T-cell (primary cell): ENCODE results near the gene ING1. TPM values are rescaled to one million over a fixed set of nuclear protein-coding genes. Genes with fewer than 3 reads are reported as not detected.
"Not testable (repeated sequence)": the region's sequence is repeated elsewhere in the genome, so short reads cannot be mapped to it uniquely, and the experiment has no call there.

ENCODE experiments used
- ATAC-seq, 4 experiments: fragments of 200-7000 bp in 3 of 4; fragments of 150-1000 bp in 1 of 4; cut with Tn5 transposase; replicated peaks in 1 of 4; 1 replicate in 3 of 4; 2 replicates in 1 of 4; pipeline ENCODE4 v1.10.0; 2021; ENCODE audit warnings: moderate library complexity in 3 of 4, mild to moderate bottlenecking in 2 of 4, moderate number of reproducible peaks in 1 of 4
- CTCF ChIA-PET, 2 donors: fragments of 300-600 bp; sonication (Branson Sonifier 250); formaldehyde crosslinking; loops; one replicate each; lab custom pipeline; 2022; ENCODE audit warnings: antibody characterized with exemption in 2 of 2; lab: Charles Lee
- POLR2A ChIA-PET, 2 donors: fragments of 300-600 bp; sonication (Branson Sonifier 250); formaldehyde crosslinking; loops; one replicate each; lab custom pipeline; 2022; ENCODE audit warnings: antibody characterized with exemption in 2 of 2; lab: Charles Lee
- DNase-seq, 35 experiments: peaks; one replicate each; pipeline versions ENCODE4 v3.0.0 to v3.0.0-alpha.2; 2013 to 2023
- H3K27ac ChIP-seq: one replicate; pipeline ENCODE4 v1.5.1; 2013; ENCODE audit warnings: low read length
- H3K27me3 ChIP-seq, 2 experiments: replicated peaks in 1 of 2; 1 replicate in 1 of 2; 2 replicates in 1 of 2; pipeline versions ENCODE4 v1.6.1 to v1.7.0; 2013; ENCODE audit warnings: low read length in 1 of 2, mixed read lengths in 1 of 2; ENCODE audit not compliant: control insufficient read depth in 2 of 2, insufficient read depth in 2 of 2; ENCODE audit errors: extremely low read depth in 1 of 2
- H3K36me3 ChIP-seq, 2 donors: 1 replicate in 1 of 2; 2 replicates in 1 of 2; pipeline versions ENCODE4 v1.6.1 to v1.7.0; 2013; ENCODE audit warnings: low read length in 1 of 2; ENCODE audit not compliant: control insufficient read depth in 2 of 2, insufficient read depth in 1 of 2; ENCODE audit errors: extremely low read depth in 1 of 2
- H3K4me1 ChIP-seq, 2 experiments: 1 replicate in 1 of 2; 2 replicates in 1 of 2; pipeline versions ENCODE4 v1.6.1 to v1.7.0; 2013; ENCODE audit warnings: low read length in 2 of 2, mixed read lengths in 1 of 2; ENCODE audit not compliant: insufficient read depth in 2 of 2, control insufficient read depth in 1 of 2; ENCODE audit errors: extremely low read depth in 1 of 2
- H3K4me3 ChIP-seq, 2 donors: 1 replicate in 1 of 2; 2 replicates in 1 of 2; pipeline versions ENCODE4 v1.5.1 to v1.7.0; 2013; ENCODE audit warnings: mild to moderate bottlenecking in 2 of 2, low read length in 1 of 2, moderate library complexity in 1 of 2; ENCODE audit not compliant: control insufficient read depth in 1 of 2; ENCODE audit errors: extremely low read depth in 1 of 2
- H3K9me3 ChIP-seq: 2 replicates; pipeline ENCODE4 v1.7.0; 2013
- H3K27ac Mint-ChIP-seq, 2 donors: one replicate each; pipeline ENCODE4 v1.8.0; 2020 to 2021; ENCODE audit warnings: mild to moderate bottlenecking in 2 of 2, mixed read lengths in 2 of 2
- H3K27me3 Mint-ChIP-seq, 2 donors: one replicate each; pipeline ENCODE4 v1.8.0; 2021 to 2022; ENCODE audit warnings: mixed read lengths in 2 of 2
- H3K36me3 Mint-ChIP-seq: one replicate; pipeline ENCODE4 v1.8.0; 2021; ENCODE audit warnings: mixed read lengths
- H3K4me1 Mint-ChIP-seq, 3 donors: one replicate each; pipeline ENCODE4 v1.8.0; 2020 to 2022; ENCODE audit warnings: mixed read lengths in 3 of 3, mild to moderate bottlenecking in 1 of 3
- H3K4me3 Mint-ChIP-seq, 3 donors: one replicate each; pipeline ENCODE4 v1.8.0; 2020 to 2022; ENCODE audit warnings: mild to moderate bottlenecking in 3 of 3, mixed read lengths in 3 of 3, moderate library complexity in 3 of 3
- H3K9me3 Mint-ChIP-seq, 3 donors: one replicate each; pipeline ENCODE4 v1.8.0; 2020 to 2022; ENCODE audit warnings: mixed read lengths in 3 of 3
- WGBS: methylation state at CpG from one replicate; pipeline ENCODE4 v1.1.5; 2013; ENCODE audit warnings: missing lambda C conversion rate; ENCODE audit not compliant: insufficient coverage; 5-methylcytosine and 5-hydroxymethylcytosine counted together
- total RNA-seq, 35 experiments: library from RNA in 6 of 35; stranded (reverse) in 6 of 35; fragments of 120-200 nt in 1 of 35; gene quantifications; one replicate each; pipeline versions ENCODE4 v1.2.1 to v1.2.4 and lab custom pipeline; 2013 to 2026

The ING1 gene
- total RNA-seq, 5 donors from 2014 or later (not counting 1 experiment from before 2014, with no cell fraction given) = 9.9 to 29.4 (median 25.8) TPM

GRCh38 chr13:110719036-110719710 is 5.7 kb downstream of the ING1 start:
- Mint-ChIP-seq H3K4me1 (peaks cover 35 to 50% (median 45%) of the 10 kb centered on the region in 3 donors), H3K27ac (no peak overlapping the region), H3K9me3 (no peaks in the 10 kb centered on the region), H3K27me3 (no peaks in the 10 kb centered on the region), H3K36me3 (peaks cover 11% of the 10 kb centered on the region), H3K4me3 (no peak overlapping the region)
- no peak for DNase-seq
- CTCF ChIA-PET = interaction anchor here in 1 of 2 donors (0.5 kb wide), 1 partner anchor 1855 kb away, joined by 3 read pairs; no protein-coding TSS in a partner anchor
- no peaks in the 10 kb centered on the region for H3K27me3 ChIP-seq
- no peak for ATAC-seq
- 98% methylated on average over 61 of the region's 61 CpGs for WGBS
- POLR2A ChIA-PET = no interaction called here
- H3K9me3 ChIP-seq = no peaks in the 10 kb centered on the region
- no peak overlapping the region for H3K4me3 ChIP-seq
- H3K27ac ChIP-seq = no peak overlapping the region
- peaks cover 6 to 24% of the 10 kb centered on the region in 2 experiments for H3K4me1 ChIP-seq
- H3K36me3 ChIP-seq = peaks cover 0 to 25% of the 10 kb centered on the region in 2 donors

GRCh38 chr13:110722971-110723370 is 9.5 kb downstream of the ING1 start:
- no peaks in the 10 kb centered on the region for H3K27me3 ChIP-seq
- ChIA-PET POLR2A (interaction anchor here in 1 of 2 donors (1.2 kb wide), 1 partner anchor 9 kb away, joined by 4 read pairs; no protein-coding TSS in a partner anchor), CTCF (no interaction called here)
- H3K4me3 ChIP-seq = no peak overlapping the region
- ATAC-seq (no peak), DNase-seq (no peak)
- peaks cover 0 to 25% of the 10 kb centered on the region in 2 donors for H3K36me3 ChIP-seq
- 100% methylated on average over 1 of the region's 5 CpGs for WGBS
- H3K27ac ChIP-seq = no peak overlapping the region
- no peaks in the 10 kb centered on the region for H3K9me3 Mint-ChIP-seq
- H3K4me1 Mint-ChIP-seq = peaks cover 40 to 53% (median 45%) of the 10 kb centered on the region in 3 donors
- H3K4me3 Mint-ChIP-seq = no peak overlapping the region
- H3K9me3 ChIP-seq = no peaks in the 10 kb centered on the region
- H3K36me3 Mint-ChIP-seq = peaks cover 11% of the 10 kb centered on the region
- no peaks in the 10 kb centered on the region for H3K27me3 Mint-ChIP-seq
- no peak overlapping the region for H3K27ac Mint-ChIP-seq
- H3K4me1 ChIP-seq = peaks cover 0 to 31% of the 10 kb centered on the region in 2 experiments

- peaks cover 11% of the 10 kb centered on the region for H3K36me3 Mint-ChIP-seq
- no peak overlapping the region for H3K4me3 Mint-ChIP-seq
- peaks cover 40 to 53% (median 43%) of the 10 kb centered on the region in 3 donors for H3K4me1 Mint-ChIP-seq
- ChIA-PET POLR2A (no interaction called here), CTCF (interaction anchor here in 1 of 2 donors (0.6 kb wide), 1 partner anchor 16 kb away, joined by 4 read pairs; no protein-coding TSS in a partner anchor)
- DNase-seq = no peak
- no peaks in the 10 kb centered on the region for H3K9me3 Mint-ChIP-seq
- H3K27me3 Mint-ChIP-seq = no peaks in the 10 kb centered on the region
- H3K36me3 ChIP-seq = peaks cover 0 to 25% of the 10 kb centered on the region in 2 donors
- 100% methylated on average over 5 of the region's 8 CpGs for WGBS
- H3K4me3 ChIP-seq = no peak overlapping the region
- H3K9me3 ChIP-seq = no peaks in the 10 kb centered on the region
- H3K4me1 ChIP-seq = peaks cover 0 to 30% of the 10 kb centered on the region in 2 experiments
- ATAC-seq = no peak
- H3K27me3 ChIP-seq = no peaks in the 10 kb centered on the region
- H3K27ac ChIP-seq = no peak overlapping the region
- peak overlapping the region in 1 of 2 donors; percentile 58 for H3K27ac Mint-ChIP-seq
Observed at GRCh38 chr13:110723598-110723997, 10.1 kb downstream of the ING1 start.

GRCh38 chr13:110726153-110726552 is 12.7 kb downstream of the ING1 start:
- H3K27me3 ChIP-seq, CTCF ChIA-PET: not testable (repeated sequence)
- H3K27ac Mint-ChIP-seq = peak overlapping the region; percentile 52 to 88

GRCh38 chr13:110726726-110727125 is 13.2 kb downstream of the ING1 start:
- peak; percentile 87 to 95 (median 89) for ATAC-seq
- CTCF ChIA-PET = no interaction called here
- Histone ChIP-seq H3K27ac (peak overlapping the region; percentile 8), H3K4me3 (no peak overlapping the region), H3K27me3 (no peaks in the 10 kb centered on the region), H3K9me3 (no peaks in the 10 kb centered on the region), H3K4me1 (peaks cover 0 to 24% of the 10 kb centered on the region in 2 experiments), H3K36me3 (peaks cover 0 to 1% of the 10 kb centered on the region in 2 donors)
- WGBS = 40% methylated on average over 1 of the region's 9 CpGs
- peak overlapping the region; percentile 75 to 88 for H3K27ac Mint-ChIP-seq
- peaks cover 29 to 41% (median 39%) of the 10 kb centered on the region in 3 donors for H3K4me1 Mint-ChIP-seq
- POLR2A ChIA-PET = no interaction called here
- H3K4me3 Mint-ChIP-seq = peak overlapping the region; percentile 11 to 48 (median 25)
- no peaks in the 10 kb centered on the region for H3K27me3 Mint-ChIP-seq
- DNase-seq = peak in 34 of 35 experiments; percentile 6 to 71 (median 50)
- H3K36me3 Mint-ChIP-seq = no peaks in the 10 kb centered on the region
- H3K9me3 Mint-ChIP-seq = no peaks in the 10 kb centered on the region

More at GRCh38 chr13:110726153-110726552, 12.7 kb downstream of the ING1 start:
- WGBS = 75% methylated on average over 6 of the region's 6 CpGs
- peaks cover 0 to 24% of the 10 kb centered on the region in 2 experiments for H3K4me1 ChIP-seq
- H3K9me3 Mint-ChIP-seq, H3K27me3 Mint-ChIP-seq, POLR2A ChIA-PET, H3K4me3 Mint-ChIP-seq, H3K4me3 ChIP-seq, H3K36me3 ChIP-seq, H3K36me3 Mint-ChIP-seq, H3K9me3 ChIP-seq, DNase-seq: not testable (repeated sequence)
- ATAC-seq = peak in 1 of 4 experiments; percentile 31
- H3K27ac ChIP-seq = peak overlapping the region; percentile 8
- H3K4me1 Mint-ChIP-seq = peaks cover 29 to 41% (median 40%) of the 10 kb centered on the region in 3 donors

GRCh38 chr13:110731072-110731471 is 17.6 kb downstream of the ING1 start:
- DNase-seq = no peak
- Histone ChIP-seq H3K9me3 (no peaks in the 10 kb centered on the region), H3K4me1 (peaks cover 0 to 15% of the 10 kb centered on the region in 2 experiments), H3K36me3 (no peaks in the 10 kb centered on the region), H3K27me3 (no peaks in the 10 kb centered on the region), H3K4me3 (no peak overlapping the region), H3K27ac (no peak overlapping the region)
- no peak overlapping the region for H3K4me3 Mint-ChIP-seq
- H3K27me3 Mint-ChIP-seq = no peaks in the 10 kb centered on the region
- WGBS = no CpG with 5 or more reads among the region's 3 CpGs
- no peaks in the 10 kb centered on the region for H3K36me3 Mint-ChIP-seq
- peaks cover 19 to 24% (median 20%) of the 10 kb centered on the region in 3 donors for H3K4me1 Mint-ChIP-seq
- POLR2A ChIA-PET = no interaction called here
- no peaks in the 10 kb centered on the region for H3K9me3 Mint-ChIP-seq
- ATAC-seq = no peak
- no peak overlapping the region for H3K27ac Mint-ChIP-seq
- CTCF ChIA-PET = no interaction called here
